ENCODE measurements around the gene HSP90AB1. TPM values are rescaled to one million over a fixed set of nuclear protein-coding genes. Genes with fewer than 3 reads are reported as not detected.

Gene HSP90AB1
- total and polyA plus RNA-seq, 9 of the 15 experiments (the other 6 are each of a cell fraction or from before 2014, with no cell fraction given) = 1,780 to 3,358 (median 2,262) TPM

GRCh38 chr6:44265007-44265721 lies 18.3 kb downstream of the HSP90AB1 start, which contains the start of gene NFKBIE:
NFKBIE (minus strand) TSS chr6:44265551; CDS start chr6:44265346, 205 bp downstream.
- POLR2A ChIA-PET = interaction anchor here (0.6 to 8.2 kb wide), 6 partner anchors 10 to 133 kb away, joined by 3 to 69 read pairs (median 4); partner anchors contain the start of genes CDC5L and HSP90AB1
- DNase-seq (ENCODE audit: extremely low read depth in 1 of 4, low spot score in 3 of 4) (peak; percentile 95 to 99 (median 99)), FAIRE-seq (peak; percentile 58), ATAC-seq (peak; percentile 84)
- Histone ChIP-seq H3K9me1 (ENCODE audit: control insufficient read depth, insufficient read depth, low read length) (no peaks in the 10 kb centered on the region), H3K4me1 (replicated peaks in 1 of 2; ENCODE audit: control insufficient read depth in 2 of 2, insufficient read depth in 2 of 2, low read length in 2 of 2) (peaks cover 19 to 31% of the 10 kb centered on the region in 2 experiments; a peak in 4 of 5 replicates), H3K9ac (ENCODE audit: insufficient read depth in 1 of 2, low read depth in 2 of 2, low read length in 2 of 2) (peak within 1 kb of the TSS; percentile 74 to 94), H3K36me3 (ENCODE audit: control insufficient read depth, insufficient read depth, low read length) (peaks cover 26% of the 10 kb centered on the region; the same call in 1 of the 3 replicates), H3K27ac (ENCODE audit: extremely low read depth, low read depth, low read length) (peak within 1 kb of the TSS; percentile 74), H3K9me3 (replicated peaks; ENCODE audit: control insufficient read depth, insufficient read depth, low read depth, low read length) (no peaks in the 10 kb centered on the region), H2AFZ (ENCODE audit: low read depth, low read length) (peak within 1 kb of the TSS; percentile 86), H3K79me2 (ENCODE audit: control insufficient read depth, insufficient read depth, low read length) (peaks cover 17% of the 10 kb centered on the region), H3K4me2 (ENCODE audit: insufficient read depth, low read length) (peak within 1 kb of the TSS; percentile 90), H3K27me3 (ENCODE audit: control insufficient read depth in 2 of 2, insufficient read depth in 2 of 2, low read length in 2 of 2) (peaks cover 16 to 17% of the 10 kb centered on the region in 2 experiments), H4K20me1 (replicated peaks; ENCODE audit: control insufficient read depth, insufficient read depth, low read length) (peaks cover 3% of the 10 kb centered on the region; the same call in 1 of the 2 replicates), H3K4me3 (peak within 1 kb of the TSS; percentile 83)
- in situ Hi-C loops (cut with MboI) = loop anchor here (5.0 kb wide), 1 partner anchor 77 kb away; the partner anchor contains the start of gene SPATS1
- intact Hi-C loops (cut with micrococcal nuclease) = loop anchor here (5.0 kb wide), 1 partner anchor 168 kb away; no protein-coding TSS in a partner anchor
- CTCF ChIA-PET (ENCODE audit: low intra/inter-chr PET ratio) = interaction anchor here (0.6 to 1.0 kb wide), 2 partner anchors 73 to 168 kb away, joined by 3 to 5 read pairs; no protein-coding TSS in a partner anchor
- 0% methylated on average over 50 of the region's 72 CpGs for WGBS (ENCODE audit: insufficient coverage, low coverage, missing lambda C conversion rate)
- BruUV-seq (replicated peaks) = no TSS peak
- TF ChIP-seq MEF2D (tag; conservative IDR thresholded peaks at IDR 0.05; ENCODE audit: low read depth) (no peak), ZNF224 (CRISPR knock-in tag; IDR thresholded peaks at IDR 0.05) (no peak), FOXA1 (IDR thresholded peaks at IDR 0.05; ENCODE audit: borderline replicate concordance) (no peak), ELF1 (tag; IDR thresholded peaks at IDR 0.05) (peak; percentile 95), RERE (CRISPR knock-in tag; IDR thresholded peaks at IDR 0.05; ENCODE audit: borderline replicate concordance) (peak; percentile 81; the same call in 1 of the 2 replicates), TOE1 (IDR thresholded peaks at IDR 0.05; ENCODE audit: borderline replicate concordance) (0 out of 2 replicates have a peak, but pooled peaks have one; percentile 61), TOE1 (CRISPR knock-in tag; IDR thresholded peaks at IDR 0.05; ENCODE audit: borderline replicate concordance, low read depth) (no peak), CHD1 (IDR thresholded peaks at IDR 0.05; ENCODE audit: low read length) (peak; percentile 62), ZNF699 (CRISPR knock-in tag; IDR thresholded peaks at IDR 0.05; ENCODE audit: insufficient replicate concordance) (no peak)

All from K562 (cell line).